GM15510 (cell line): ENCODE measurements around the gene ARHGAP29.

Experiments used
- POLR2A ChIP-seq: IDR thresholded peaks from 3 replicates; pipeline ENCODE4 v1.6.1; 2011; ENCODE audit warnings: borderline replicate concordance; ENCODE audit not compliant: insufficient read length; ENCODE audit errors: extremely low read depth

ARHGAP29 gene

GRCh38 chr1:94237291-94238226, at the start of gene ARHGAP29:
ARHGAP29 (minus strand) TSS chr1:94237584; CDS start chr1:94231611, 5,973 bp downstream.
- TF ChIP-seq POLR2A = no peak

GRCh38 chr1:94286864-94287437, 49.6 kb upstream of the ARHGAP29 start:
- no peak for TF ChIP-seq POLR2A

- TF ChIP-seq POLR2A = no peak
These were observed 47.8 kb upstream of the ARHGAP29 start for GRCh38 chr1:94285031-94285654.

- no peak for TF ChIP-seq POLR2A
These were observed 47.1 kb upstream of the ARHGAP29 start for GRCh38 chr1:94284476-94284875.

DNA sequence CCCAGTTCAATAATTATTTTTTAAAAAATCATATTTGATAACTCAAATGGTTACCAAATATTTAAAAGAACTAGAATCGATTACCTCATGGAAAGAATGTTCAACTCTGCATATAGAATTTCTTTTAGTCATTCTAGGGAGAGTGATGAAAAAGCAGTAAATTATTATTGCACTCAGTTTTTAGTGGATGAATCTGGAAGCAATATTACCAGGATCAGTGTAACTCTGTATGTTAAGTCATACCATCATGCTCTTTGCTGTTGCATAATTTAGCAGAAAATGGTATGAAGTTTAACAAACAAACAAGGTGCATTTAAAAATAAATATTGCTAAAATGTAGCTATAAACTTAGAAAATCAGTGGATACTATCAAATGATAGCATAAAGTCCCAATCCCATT, 46.1 kb upstream of the ARHGAP29 start:
- no peak for TF ChIP-seq POLR2A

DNA sequence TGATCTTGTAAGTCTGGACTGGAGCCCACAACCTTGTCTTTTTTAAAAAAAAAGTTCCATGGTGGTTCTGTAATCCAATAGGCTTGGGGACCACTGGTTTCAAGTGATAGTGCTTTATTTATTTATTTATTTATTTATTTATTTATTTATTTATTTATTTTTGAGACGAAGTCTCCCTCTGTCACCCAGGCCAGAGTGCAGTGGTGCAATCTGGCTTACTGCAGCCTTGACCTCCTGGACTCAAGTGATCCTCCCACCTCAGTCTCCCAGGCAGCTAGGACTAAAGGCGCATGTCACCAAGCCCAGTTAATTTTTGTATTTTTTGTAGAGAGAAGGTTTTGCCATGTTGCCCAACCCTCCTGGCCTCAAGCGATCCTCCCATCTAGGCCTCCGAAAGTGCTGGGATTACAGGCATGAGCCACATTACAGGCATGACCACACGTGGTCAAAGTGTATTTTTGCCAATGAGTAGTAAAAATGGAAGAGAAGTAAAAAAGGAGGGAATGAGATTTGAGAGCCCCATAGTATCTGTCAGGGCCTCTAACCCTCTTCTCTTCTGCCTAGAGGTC, 44.8 kb upstream of the ARHGAP29 start:
- TF ChIP-seq POLR2A = no peak

GRCh38 chr1:94281361-94282142, 44.2 kb upstream of the ARHGAP29 start:
- TF ChIP-seq POLR2A = no peak

DNA sequence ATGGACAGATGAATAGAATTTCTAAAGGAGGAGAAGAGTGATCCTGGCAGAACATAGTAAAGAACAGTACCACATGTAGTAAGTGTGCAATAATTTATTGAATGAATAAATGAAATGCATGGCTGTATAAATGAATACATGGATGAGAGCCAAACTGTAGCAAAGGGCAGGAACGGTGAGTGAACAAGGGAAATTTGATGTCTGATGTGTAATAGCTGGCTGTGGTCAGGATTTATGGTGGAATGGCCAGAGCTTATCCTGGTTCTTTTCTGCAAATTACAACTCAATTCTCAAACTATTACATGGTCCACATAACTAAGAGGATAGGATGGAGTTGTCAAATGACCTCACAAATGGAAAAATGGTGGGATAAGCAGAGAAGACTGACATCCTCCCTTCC, 43.2 kb upstream of the ARHGAP29 start:
- no peak for TF ChIP-seq POLR2A

DNA sequence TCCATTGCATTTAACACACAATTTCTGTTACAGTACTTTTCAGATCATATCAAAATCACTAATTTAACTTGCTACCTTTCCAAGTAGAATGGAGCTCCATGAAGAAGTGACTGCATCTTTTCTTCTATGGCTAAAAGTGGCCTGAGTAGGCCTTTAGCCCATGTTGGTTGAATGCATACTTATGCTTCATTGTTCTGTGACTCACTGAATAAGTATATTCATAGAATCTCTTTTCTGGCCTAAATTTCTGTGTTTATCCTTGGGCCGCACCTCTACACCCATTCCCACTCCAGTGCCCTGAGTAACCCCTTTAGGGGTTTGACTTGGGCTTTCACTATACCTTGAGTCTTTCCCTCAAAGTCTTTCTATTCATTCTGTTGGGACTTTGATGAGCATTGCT, 42.1 kb upstream of the ARHGAP29 start:
- TF ChIP-seq POLR2A = no peak

DNA sequence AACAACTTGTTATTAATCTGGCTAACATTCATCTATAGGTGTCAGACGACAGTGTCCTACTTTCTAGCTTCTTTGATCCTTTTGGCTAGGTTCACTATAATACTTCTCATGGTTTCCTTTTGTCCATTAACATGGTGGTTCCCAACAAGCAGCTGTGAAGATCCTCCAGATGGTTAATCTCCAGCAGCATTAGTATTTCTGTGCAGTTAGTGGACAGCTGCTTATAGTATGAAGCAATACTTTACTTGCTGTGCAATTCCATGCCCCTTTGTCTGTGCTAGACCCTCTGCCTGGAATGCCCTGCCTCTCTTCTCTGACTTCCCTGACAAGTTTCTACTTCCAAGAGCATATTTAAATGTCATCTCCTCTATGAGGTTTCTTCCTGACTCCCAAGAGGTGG, 41.7 kb upstream of the ARHGAP29 start:
- no peak for TF ChIP-seq POLR2A

GRCh38 chr1:94276988-94277434, 39.6 kb upstream of the ARHGAP29 start:
- TF ChIP-seq POLR2A = no peak

DNA sequence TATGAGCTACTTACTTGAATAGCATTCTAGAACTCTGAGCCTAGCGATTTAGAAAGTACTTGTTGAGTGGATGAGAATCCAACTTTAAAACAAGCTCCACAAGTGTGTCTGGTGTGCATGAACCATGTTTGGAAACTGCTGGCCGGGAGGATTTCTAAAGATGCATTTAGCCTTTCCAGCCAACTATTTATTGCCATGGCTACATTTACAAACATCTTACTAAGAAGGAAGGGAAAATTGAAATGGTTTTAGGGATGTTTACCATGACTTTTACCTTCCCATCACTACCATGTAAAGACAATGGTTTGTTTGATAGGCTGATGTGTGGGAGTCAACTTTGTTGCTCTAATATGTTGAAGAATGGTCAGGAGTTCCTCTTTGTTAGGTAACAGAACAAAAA, 37.7 kb upstream of the ARHGAP29 start:
- TF ChIP-seq POLR2A = no peak

GRCh38 chr1:94274561-94274960, 37.2 kb upstream of the ARHGAP29 start:
- no peak for TF ChIP-seq POLR2A

- no peak for TF ChIP-seq POLR2A
These were observed 35.7 kb upstream of the ARHGAP29 start for GRCh38 chr1:94273111-94273510.
